ENCODE measurements around the gene MYBBP1A. TPM values are rescaled to one million over a fixed set of nuclear protein-coding genes. Genes with fewer than 3 reads are reported as not detected.

The MYBBP1A gene
- total and polyA plus RNA-seq, 9 of the 15 experiments (the other 6 are each of a cell fraction or from before 2014, with no cell fraction given): 2.0 to 114 (median 47.2) TPM

GRCh38 chr17:4529533-4530152, 25.5 kb downstream of the MYBBP1A start:
- no peaks in the 10 kb centered on the region for H3K9me1 ChIP-seq (ENCODE audit: control insufficient read depth, insufficient read depth, low read length)
- H4K20me1 ChIP-seq (replicated peaks; ENCODE audit: control insufficient read depth, insufficient read depth, low read length): peaks cover 7% of the 10 kb centered on the region; the same call in 1 of the 2 replicates
- CTCF ChIA-PET (ENCODE audit: low intra/inter-chr PET ratio): no interaction called here
- H3K4me3 ChIP-seq: no peak overlapping the region
- WGBS (ENCODE audit: insufficient coverage, low coverage, missing lambda C conversion rate): 11% methylated on average over 12 of the region's 13 CpGs
- H3K9ac ChIP-seq (ENCODE audit: insufficient read depth in 1 of 2, low read depth in 2 of 2, low read length in 2 of 2): no peak overlapping the region
- ATAC-seq: no peak
- TF ChIP-seq TSC22D4 (tag; IDR thresholded peaks at IDR 0.05): no peak
- no peak for TF ChIP-seq PHB (CRISPR knock-in tag; IDR thresholded peaks at IDR 0.05)
- peak; percentile 17 for TF ChIP-seq PRDM10 (IDR thresholded peaks at IDR 0.05; ENCODE audit: partially characterized antibody)
- no peaks in the 10 kb centered on the region for H3K79me2 ChIP-seq (ENCODE audit: control insufficient read depth, insufficient read depth, low read length)
- H3K36me3 ChIP-seq (ENCODE audit: control insufficient read depth, insufficient read depth, low read length): no peaks in the 10 kb centered on the region
- intact Hi-C loops (cut with micrococcal nuclease) (no loop called here), in situ Hi-C loops (cut with MboI) (no loop called here)
- FAIRE-seq: no peak
- H3K9me3 ChIP-seq (replicated peaks; ENCODE audit: control insufficient read depth, insufficient read depth, low read depth, low read length): no peaks in the 10 kb centered on the region
- no peak for DNase-seq (ENCODE audit: extremely low read depth in 1 of 4, low spot score in 3 of 4)
- no peak overlapping the region for H3K4me2 ChIP-seq (ENCODE audit: insufficient read depth, low read length)
- POLR2A ChIA-PET: no interaction called here
- H2AFZ ChIP-seq (ENCODE audit: low read depth, low read length): no peak overlapping the region
- H3K27ac ChIP-seq (ENCODE audit: extremely low read depth, low read depth, low read length): no peak overlapping the region
- peaks cover 5 to 37% of the 10 kb centered on the region in 2 experiments; a peak in 4 of 5 replicates for H3K27me3 ChIP-seq (ENCODE audit: control insufficient read depth in 2 of 2, insufficient read depth in 2 of 2, low read length in 2 of 2)
- H3K4me1 ChIP-seq (replicated peaks in 1 of 2; ENCODE audit: control insufficient read depth in 2 of 2, insufficient read depth in 2 of 2, low read length in 2 of 2): peaks cover 0 to 22% of the 10 kb centered on the region in 2 experiments; a peak in 2 of 5 replicates
- BruUV-seq (replicated peaks): no TSS peak

Data from K562 (cell line).